ENCODE measurements around the gene TIGD4.

The TIGD4 gene

GRCh38 chr4:152731997-152732396, 47.5 kb downstream of the TIGD4 start:
- no peak for DNase-seq (ENCODE audit: low read depth, low spot score)
- in situ Hi-C loops (cut with HindIII; ENCODE audit: low sequenced_read_pairs): no loop called here
- H3K4me3 ChIP-seq (ENCODE audit: low read depth, low read length): no peak overlapping the region
- TF ChIP-seq CTCF (IDR thresholded peaks at IDR 0.05; ENCODE audit: low read depth, low read length): no peak

- no peak for DNase-seq (ENCODE audit: low read depth, low spot score)
- in situ Hi-C loops (cut with HindIII; ENCODE audit: low sequenced_read_pairs): no loop called here
- TF ChIP-seq CTCF (IDR thresholded peaks at IDR 0.05; ENCODE audit: low read depth, low read length): no peak
- H3K4me3 ChIP-seq (ENCODE audit: low read depth, low read length): no peak overlapping the region
Measured at GRCh38 chr4:152729466-152729865, 50.1 kb downstream of the TIGD4 start.

GRCh38 chr4:152728343-152728742, 51.2 kb downstream of the TIGD4 start:
- no peak overlapping the region for H3K4me3 ChIP-seq (ENCODE audit: low read depth, low read length)
- in situ Hi-C loops (cut with HindIII; ENCODE audit: low sequenced_read_pairs): no loop called here
- no peak for DNase-seq (ENCODE audit: low read depth, low spot score)
- TF ChIP-seq CTCF (IDR thresholded peaks at IDR 0.05; ENCODE audit: low read depth, low read length): no peak

- DNase-seq (ENCODE audit: low read depth, low spot score): no peak
- in situ Hi-C loops (cut with HindIII; ENCODE audit: low sequenced_read_pairs): no loop called here
- no peak for TF ChIP-seq CTCF (IDR thresholded peaks at IDR 0.05; ENCODE audit: low read depth, low read length)
- no peak overlapping the region for H3K4me3 ChIP-seq (ENCODE audit: low read depth, low read length)
Measured at GRCh38 chr4:152727784-152728183, 51.7 kb downstream of the TIGD4 start.

GRCh38 chr4:152724494-152724893, 55.0 kb downstream of the TIGD4 start:
- DNase-seq (ENCODE audit: low read depth, low spot score): no peak
- TF ChIP-seq CTCF (IDR thresholded peaks at IDR 0.05; ENCODE audit: low read depth, low read length): no peak
- in situ Hi-C loops (cut with HindIII; ENCODE audit: low sequenced_read_pairs): no loop called here
- H3K4me3 ChIP-seq (ENCODE audit: low read depth, low read length): no peak overlapping the region

- TF ChIP-seq CTCF (IDR thresholded peaks at IDR 0.05; ENCODE audit: low read depth, low read length): no peak
- in situ Hi-C loops (cut with HindIII; ENCODE audit: low sequenced_read_pairs): no loop called here
Measured at GRCh38 chr4:152723236-152723635, 56.3 kb downstream of the TIGD4 start.

More at GRCh38 chr4:152723236-152723635, 56.3 kb downstream of the TIGD4 start:
- no peak overlapping the region for H3K4me3 ChIP-seq (ENCODE audit: low read depth, low read length)
- DNase-seq (ENCODE audit: low read depth, low spot score): no peak
